Measurements from ENCODE around the gene KSR1.
"Not testable (repeated sequence)": the region's sequence is repeated elsewhere in the genome, so short reads cannot be mapped to it uniquely, and the experiment has no call there.

Gene KSR1

DNA sequence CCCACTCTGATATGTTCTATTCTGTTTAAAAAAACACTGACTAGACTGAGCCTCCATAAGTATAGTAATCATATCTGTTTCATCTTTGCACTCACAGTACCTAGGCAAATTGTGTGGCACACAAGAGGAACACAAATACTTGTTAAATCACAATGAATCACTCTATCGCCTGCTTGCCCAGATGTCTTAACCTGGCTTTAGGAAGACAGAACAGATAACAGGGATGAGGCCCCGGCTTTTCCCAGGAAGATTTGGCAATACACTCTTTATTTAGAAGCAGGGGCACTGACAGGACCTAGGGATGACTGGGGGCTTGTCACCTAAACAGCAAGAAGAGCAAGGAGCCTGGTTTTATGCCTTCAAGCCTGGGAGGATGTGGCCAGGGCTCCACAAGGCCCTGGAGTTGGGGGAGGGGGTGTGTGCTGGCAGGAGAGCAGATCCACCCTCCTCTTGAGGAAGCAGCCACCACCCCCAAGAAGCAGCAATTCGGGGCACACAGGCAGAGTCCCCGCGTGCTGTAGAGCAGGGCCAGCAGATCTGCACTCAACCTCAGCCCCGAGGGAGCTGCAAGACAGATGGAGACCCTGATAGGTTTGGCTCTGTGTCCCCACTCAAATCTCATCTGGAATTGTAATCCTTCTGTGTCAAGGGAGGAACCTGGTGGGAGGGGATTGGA is 41.0 kb upstream of the KSR1 start:
- Histone ChIP-seq H3K27ac (peak overlapping the region in 7 of 11 experiments; percentile 1 to 38 (median 16); a peak in 8 of 22 replicates), H3K4me3 (no peak overlapping the region), H3K27me3 (no peaks in the 10 kb centered on the region), H3K9me3 (replicated peaks in 1 of 11) (peaks cover 0 to 5% (median 0%) of the 10 kb centered on the region in 11 experiments; a peak in 1 of 22 replicates), H3K4me2 (peak overlapping the region; percentile 57 to 83 (median 73)), H3K9ac (peak overlapping the region in 1 of 11 experiments; percentile 19; a peak in 2 of 22 replicates), H3K36me3 (no peaks in the 10 kb centered on the region), H4K20me1 (no peaks in the 10 kb centered on the region; a peak in 1 of 22 replicates), H3K4me1 (peaks cover 40 to 49% (median 44%) of the 10 kb centered on the region in 10 experiments)
- TF ChIP-seq Cebpa-rat (IDR thresholded peaks at IDR 0.05), result no peak

DNA sequence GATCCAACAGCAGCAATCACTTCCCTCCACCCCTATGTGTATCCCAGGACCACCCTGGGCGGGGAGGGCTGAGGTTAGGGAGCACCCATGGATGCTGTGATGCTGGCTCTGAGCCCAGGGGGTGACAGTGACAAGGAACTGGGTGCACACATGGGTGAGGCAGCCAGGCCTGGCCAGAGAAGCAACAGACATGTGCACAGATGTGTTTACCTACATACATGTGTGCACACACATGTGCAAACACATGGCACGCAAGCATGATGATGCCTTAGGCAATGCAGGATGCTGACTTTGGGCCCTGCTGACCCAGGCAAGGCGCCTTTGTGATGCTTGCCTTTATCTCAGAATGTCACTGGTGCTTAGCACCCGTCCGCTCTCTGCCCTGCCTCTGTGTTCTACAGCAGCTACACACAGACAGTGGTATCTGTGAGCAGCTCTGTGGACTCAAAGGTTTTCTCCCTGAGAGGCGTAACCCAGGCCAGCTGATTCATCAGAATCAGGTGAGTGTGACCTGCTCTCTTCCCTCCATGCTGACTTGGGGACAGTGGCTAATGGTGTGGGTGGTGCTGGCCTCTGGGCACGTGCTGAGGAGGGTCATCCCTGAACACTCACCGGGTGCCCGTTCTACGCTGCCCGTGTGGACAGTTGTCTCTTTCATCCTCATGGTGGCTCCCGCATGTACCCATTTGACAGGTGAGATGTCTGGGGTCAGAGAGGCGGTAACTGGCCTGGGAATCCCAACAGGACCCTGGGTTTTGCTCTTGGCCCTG is 38.5 kb upstream of the KSR1 start:
- Histone ChIP-seq H4K20me1 (no peaks in the 10 kb centered on the region; a peak in 1 of 22 replicates), H3K4me2 (no peak overlapping the region), H3K4me3 (no peak overlapping the region), H3K27me3 (no peaks in the 10 kb centered on the region), H3K36me3 (no peaks in the 10 kb centered on the region), H3K4me1 (peaks cover 30 to 39% (median 34%) of the 10 kb centered on the region in 10 experiments), H3K9ac (no peak overlapping the region), H3K9me3 (replicated peaks in 1 of 11) (peaks cover 0 to 5% (median 0%) of the 10 kb centered on the region in 11 experiments; a peak in 1 of 22 replicates), H3K27ac (no peak overlapping the region)
- no peak for TF ChIP-seq Cebpa-rat (IDR thresholded peaks at IDR 0.05)

GRCh38 chr17:27418366-27418615 is 38.0 kb upstream of the KSR1 start:
- H3K4me1 ChIP-seq, result peaks cover 25 to 34% (median 32%) of the 10 kb centered on the region in 10 experiments
- H3K4me2 ChIP-seq, result no peak overlapping the region
- no peaks in the 10 kb centered on the region for H3K27me3 ChIP-seq
- no peaks in the 10 kb centered on the region for H3K36me3 ChIP-seq
- TF ChIP-seq Cebpa-rat (IDR thresholded peaks at IDR 0.05), result no peak
- H3K4me3 ChIP-seq, result no peak overlapping the region
- H4K20me1 ChIP-seq, result no peaks in the 10 kb centered on the region; a peak in 1 of 22 replicates
- no peak overlapping the region for H3K9ac ChIP-seq
- H3K9me3 ChIP-seq (replicated peaks in 1 of 11), result peaks cover 0 to 5% (median 0%) of the 10 kb centered on the region in 11 experiments; a peak in 1 of 22 replicates
- H3K27ac ChIP-seq, result no peak overlapping the region

- no peak overlapping the region for H3K9ac ChIP-seq
- no peaks in the 10 kb centered on the region for H4K20me1 ChIP-seq
- H3K36me3 ChIP-seq, result no peaks in the 10 kb centered on the region
- no peak overlapping the region for H3K4me3 ChIP-seq
- H3K27me3 ChIP-seq, result no peaks in the 10 kb centered on the region
- no peak for TF ChIP-seq Cebpa-rat (IDR thresholded peaks at IDR 0.05)
- H3K27ac ChIP-seq, result no peak overlapping the region
- H3K9me3 ChIP-seq (replicated peaks in 1 of 11), result peaks cover 0 to 5% (median 0%) of the 10 kb centered on the region in 11 experiments; a peak in 1 of 22 replicates
- H3K4me1 ChIP-seq, result peaks cover 18 to 34% (median 31%) of the 10 kb centered on the region in 10 experiments
- no peak overlapping the region for H3K4me2 ChIP-seq
Measured at GRCh38 chr17:27419156-27419555, 37.1 kb upstream of the KSR1 start.

DNA sequence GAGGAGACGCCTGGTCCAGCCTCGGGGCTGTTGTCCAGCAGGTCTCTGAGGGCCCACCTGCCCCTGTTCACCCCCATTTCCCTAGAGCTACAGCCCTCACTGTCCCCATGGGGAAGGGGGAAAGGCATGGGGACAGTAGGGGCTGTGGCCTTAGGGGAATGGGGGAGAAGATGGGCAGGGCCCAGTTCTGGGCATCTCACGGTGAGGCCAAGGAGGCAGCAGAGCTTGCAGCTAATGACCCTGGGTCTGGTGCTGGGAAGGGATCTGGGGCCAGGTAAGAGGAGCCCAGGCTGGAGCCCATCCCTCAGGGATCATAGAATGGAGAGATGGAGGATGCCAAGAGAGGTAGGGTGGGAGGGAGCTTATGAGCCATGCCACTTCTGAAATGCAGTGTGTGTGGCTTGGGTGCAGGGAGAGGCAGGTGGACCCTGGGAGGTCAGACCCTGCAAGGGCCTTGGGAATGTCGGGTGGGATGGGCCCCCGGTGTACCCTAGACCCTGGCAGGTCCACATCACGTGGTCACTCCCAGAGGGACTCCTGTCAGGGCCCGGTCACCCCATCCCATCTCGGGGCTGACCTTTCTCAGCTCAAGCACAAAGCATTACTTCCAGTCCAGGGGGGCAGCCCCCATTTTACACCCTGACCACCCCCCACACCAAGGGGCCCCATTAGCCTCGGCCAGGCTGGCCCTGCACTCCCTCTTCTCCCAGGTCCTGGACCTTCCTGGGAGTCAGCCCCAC is 35.9 kb upstream of the KSR1 start:
- H3K36me3 ChIP-seq, result no peaks in the 10 kb centered on the region
- H3K4me3 ChIP-seq, result no peak overlapping the region
- no peaks in the 10 kb centered on the region for H4K20me1 ChIP-seq
- H3K4me2 ChIP-seq, result no peak overlapping the region
- no peak for TF ChIP-seq Cebpa-rat (IDR thresholded peaks at IDR 0.05)
- peaks cover 5 to 25% (median 22%) of the 10 kb centered on the region in 10 experiments for H3K4me1 ChIP-seq
- H3K27me3 ChIP-seq, result no peaks in the 10 kb centered on the region
- peaks cover 0 to 5% (median 0%) of the 10 kb centered on the region in 11 experiments; a peak in 1 of 22 replicates for H3K9me3 ChIP-seq (replicated peaks in 1 of 11)
- no peak overlapping the region for H3K27ac ChIP-seq
- H3K9ac ChIP-seq, result no peak overlapping the region

- H3K9ac ChIP-seq, result no peak overlapping the region
- no peak for TF ChIP-seq Cebpa-rat (IDR thresholded peaks at IDR 0.05)
- no peak overlapping the region for H3K27ac ChIP-seq
- H3K4me3 ChIP-seq, result no peak overlapping the region
- no peaks in the 10 kb centered on the region for H3K36me3 ChIP-seq
- peaks cover 0 to 18% (median 15%) of the 10 kb centered on the region in 10 experiments; a peak in 15 of 20 replicates for H3K4me1 ChIP-seq
- H4K20me1 ChIP-seq, result no peaks in the 10 kb centered on the region
- H3K27me3 ChIP-seq, result no peaks in the 10 kb centered on the region
- H3K9me3 ChIP-seq (replicated peaks in 1 of 11), result peaks cover 0 to 1% (median 0%) of the 10 kb centered on the region in 11 experiments; a peak in 1 of 22 replicates
- H3K4me2 ChIP-seq, result no peak overlapping the region
Measured at GRCh38 chr17:27421111-27421510, 35.1 kb upstream of the KSR1 start.

DNA sequence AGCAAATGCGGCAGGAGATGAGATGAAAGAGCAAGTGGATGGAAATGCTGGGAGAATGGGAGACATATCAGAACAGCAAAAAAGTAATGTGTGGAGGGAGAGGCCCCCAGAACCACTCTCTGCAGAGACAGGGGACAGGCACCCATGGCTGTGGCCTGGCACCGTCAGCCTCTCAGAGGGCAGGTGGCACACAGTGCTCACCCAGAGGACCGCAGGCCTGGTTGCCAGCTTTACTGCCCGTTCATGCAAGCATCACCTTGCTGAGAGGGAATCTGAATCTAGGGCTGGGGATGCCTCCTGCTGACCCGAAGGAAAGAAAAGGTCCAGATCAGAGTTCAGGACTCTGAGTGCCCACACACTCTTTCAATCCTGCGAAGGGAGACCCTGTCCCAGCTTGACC is 34.6 kb upstream of the KSR1 start:
- H3K9ac ChIP-seq; H3K27ac ChIP-seq; H3K27me3 ChIP-seq; H3K36me3 ChIP-seq; H3K4me2 ChIP-seq; H3K4me3 ChIP-seq; H4K20me1 ChIP-seq; H3K9me3 ChIP-seq (replicated peaks in 1 of 11): not testable (repeated sequence)
- H3K4me1 ChIP-seq, result peaks cover 0 to 17% (median 13%) of the 10 kb centered on the region in 10 experiments; a peak in 11 of 20 replicates

GRCh38 chr17:27422601-27423000 is 33.6 kb upstream of the KSR1 start:
- H3K4me1 ChIP-seq, result peaks cover 0 to 17% (median 13%) of the 10 kb centered on the region in 10 experiments; a peak in 11 of 20 replicates
- no peak overlapping the region for H3K4me3 ChIP-seq
- TF ChIP-seq Cebpa-rat (IDR thresholded peaks at IDR 0.05), result no peak
- no peaks in the 10 kb centered on the region; a peak in 1 of 22 replicates for H3K9me3 ChIP-seq (replicated peaks in 1 of 11)
- H3K27ac ChIP-seq, result no peak overlapping the region
- no peaks in the 10 kb centered on the region for H4K20me1 ChIP-seq
- no peak overlapping the region for H3K4me2 ChIP-seq
- no peaks in the 10 kb centered on the region for H3K27me3 ChIP-seq
- no peaks in the 10 kb centered on the region for H3K36me3 ChIP-seq
- no peak overlapping the region for H3K9ac ChIP-seq

DNA sequence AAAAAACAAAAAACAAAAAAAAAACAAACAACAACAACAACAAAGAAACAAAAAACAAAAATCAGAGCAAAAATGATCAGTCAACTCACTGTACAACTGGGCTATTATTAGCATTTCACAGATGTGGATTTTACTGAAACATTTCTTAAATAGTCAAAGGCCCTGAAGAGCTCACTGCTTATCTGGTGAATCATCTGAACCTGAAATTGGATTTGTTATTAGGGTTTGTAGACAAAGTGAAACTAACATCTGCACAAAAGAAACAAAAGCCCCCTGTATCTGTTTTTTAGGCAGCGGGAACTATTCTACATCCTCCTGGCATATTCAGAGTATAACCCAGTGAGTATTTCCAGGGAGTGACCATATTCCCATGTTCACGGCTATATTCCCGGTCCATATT is 32.6 kb upstream of the KSR1 start:
- H3K36me3 ChIP-seq, result no peaks in the 10 kb centered on the region
- H4K20me1 ChIP-seq, result no peaks in the 10 kb centered on the region
- H3K27ac ChIP-seq, result no peak overlapping the region
- peaks cover 0 to 2% (median 0%) of the 10 kb centered on the region in 11 experiments; a peak in 1 of 22 replicates for H3K9me3 ChIP-seq (replicated peaks in 1 of 11)
- no peak overlapping the region for H3K9ac ChIP-seq
- H3K4me2 ChIP-seq, result peak overlapping the region in 7 of 11 experiments; percentile 17 to 40 (median 30); a peak in 7 of 22 replicates
- H3K4me1 ChIP-seq, result peaks cover 0 to 17% (median 13%) of the 10 kb centered on the region in 10 experiments; a peak in 11 of 20 replicates
- no peak overlapping the region for H3K4me3 ChIP-seq
- no peaks in the 10 kb centered on the region for H3K27me3 ChIP-seq
- TF ChIP-seq Cebpa-rat (IDR thresholded peaks at IDR 0.05), result no peak
